ENCODE measurements around the gene SRRM4.
"Not testable (repeated sequence)": the region's sequence is repeated elsewhere in the genome, so short reads cannot be mapped to it uniquely, and the experiment has no call there.

Gene SRRM4

GRCh38 chr12:119075222-119075787 lies 94.0 kb downstream of the SRRM4 start:
- Mint-ChIP-seq H3K4me1 (no peaks in the 10 kb centered on the region), H3K27ac (no peak overlapping the region), H3K36me3 (no peaks in the 10 kb centered on the region), H3K4me3 (no peak overlapping the region), H3K27me3 (no peaks in the 10 kb centered on the region), H3K9me3 (no peaks in the 10 kb centered on the region)
- no peak for ATAC-seq

GRCh38 chr12:119075918-119076317 lies 94.6 kb downstream of the SRRM4 start:
- no peaks in the 10 kb centered on the region for H3K27me3 Mint-ChIP-seq
- H3K27ac Mint-ChIP-seq, result no peak overlapping the region
- H3K9me3 Mint-ChIP-seq, result no peaks in the 10 kb centered on the region
- H3K36me3 Mint-ChIP-seq, result no peaks in the 10 kb centered on the region
- no peak overlapping the region for H3K4me3 Mint-ChIP-seq
- no peaks in the 10 kb centered on the region for H3K4me1 Mint-ChIP-seq
- ATAC-seq, result no peak

GRCh38 chr12:119079530-119079929 lies 98.2 kb downstream of the SRRM4 start:
- ATAC-seq, result no peak
- no peaks in the 10 kb centered on the region for H3K4me1 Mint-ChIP-seq
- H3K36me3 Mint-ChIP-seq, result no peaks in the 10 kb centered on the region

DNA sequence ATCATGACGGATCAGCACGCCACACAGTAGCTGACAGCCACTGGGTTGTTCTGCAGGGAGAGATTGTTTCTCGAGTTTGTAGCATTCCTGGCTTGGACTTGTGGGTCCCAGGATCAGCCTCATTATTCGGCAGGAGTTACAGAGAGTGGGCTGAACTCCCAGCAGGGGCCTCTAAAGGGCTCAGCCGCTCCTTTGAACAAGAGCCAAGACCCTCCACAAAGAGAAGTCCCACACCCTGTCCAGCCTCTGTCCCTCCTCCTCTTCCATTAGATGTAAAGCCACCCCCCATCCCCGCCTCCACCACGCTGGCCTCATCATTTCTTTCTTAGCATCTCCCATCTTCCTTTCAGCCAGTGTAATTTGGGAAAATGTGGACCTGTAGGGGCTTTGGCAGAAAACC lies 100.7 kb downstream of the SRRM4 start:
- Mint-ChIP-seq H3K4me1 (no peaks in the 10 kb centered on the region), H3K27ac (no peak overlapping the region), H3K9me3 (no peaks in the 10 kb centered on the region), H3K27me3 (no peaks in the 10 kb centered on the region), H3K4me3 (no peak overlapping the region), H3K36me3 (no peaks in the 10 kb centered on the region)
- no peak for ATAC-seq

More at GRCh38 chr12:119079530-119079929, 98.2 kb downstream of the SRRM4 start:
- no peak overlapping the region for H3K27ac Mint-ChIP-seq
- H3K9me3 Mint-ChIP-seq, result no peaks in the 10 kb centered on the region
- no peak overlapping the region for H3K4me3 Mint-ChIP-seq
- no peaks in the 10 kb centered on the region for H3K27me3 Mint-ChIP-seq

- Mint-ChIP-seq H3K4me3 (no peak overlapping the region), H3K36me3 (no peaks in the 10 kb centered on the region), H3K9me3 (no peaks in the 10 kb centered on the region), H3K4me1 (no peaks in the 10 kb centered on the region), H3K27ac (no peak overlapping the region), H3K27me3 (no peaks in the 10 kb centered on the region)
- no peak for ATAC-seq
These were observed 101.2 kb downstream of the SRRM4 start for GRCh38 chr12:119082496-119082895.

- Mint-ChIP-seq H3K27ac (no peak overlapping the region), H3K9me3 (peaks cover 7% of the 10 kb centered on the region), H3K27me3 (peaks cover 11% of the 10 kb centered on the region), H3K4me3 (no peak overlapping the region), H3K36me3 (no peaks in the 10 kb centered on the region), H3K4me1 (no peaks in the 10 kb centered on the region)
- no peak for ATAC-seq
These were observed 107.5 kb downstream of the SRRM4 start for GRCh38 chr12:119088685-119089379.

DNA sequence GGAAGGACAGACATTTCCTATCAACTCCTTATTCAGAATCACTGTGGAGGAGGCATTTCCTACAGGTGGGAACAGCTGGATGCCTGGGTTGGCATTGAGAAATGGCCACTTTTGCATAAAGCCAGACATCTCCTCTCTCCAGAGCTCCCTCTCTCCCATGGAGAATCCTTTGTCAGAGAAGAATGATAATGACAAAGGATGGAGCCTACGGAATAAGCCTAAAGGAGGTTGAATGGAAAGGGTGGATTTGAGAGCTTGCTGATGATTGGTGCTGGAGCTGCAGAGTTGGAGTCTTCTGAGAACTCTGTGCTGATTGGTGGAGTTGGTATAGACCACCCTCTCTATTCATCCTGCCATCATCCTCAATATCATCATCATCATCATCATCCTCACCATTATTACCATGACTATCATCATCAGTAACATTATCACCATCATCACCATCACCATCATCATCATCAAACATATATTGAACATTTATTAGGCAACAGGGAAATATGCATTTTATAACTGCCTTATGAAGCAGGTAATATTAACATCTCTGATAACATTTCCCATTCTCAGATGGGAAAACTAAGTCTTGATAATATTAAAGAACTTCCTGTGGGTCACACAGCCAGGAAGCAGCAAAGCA lies 108.2 kb downstream of the SRRM4 start:
- no peaks in the 10 kb centered on the region for H3K4me1 Mint-ChIP-seq
- peaks cover 11% of the 10 kb centered on the region for H3K27me3 Mint-ChIP-seq
- ATAC-seq, result no peak
- no peaks in the 10 kb centered on the region for H3K36me3 Mint-ChIP-seq
- no peak overlapping the region for H3K4me3 Mint-ChIP-seq
- H3K27ac Mint-ChIP-seq, result no peak overlapping the region
- H3K9me3 Mint-ChIP-seq, result peaks cover 7% of the 10 kb centered on the region

GRCh38 chr12:119090276-119090675 lies 108.9 kb downstream of the SRRM4 start:
- no peaks in the 10 kb centered on the region for H3K4me1 Mint-ChIP-seq
- no peaks in the 10 kb centered on the region for H3K36me3 Mint-ChIP-seq
- H3K27me3 Mint-ChIP-seq, result peaks cover 11% of the 10 kb centered on the region
- H3K4me3 Mint-ChIP-seq, result no peak overlapping the region
- ATAC-seq, result no peak
- peaks cover 7% of the 10 kb centered on the region for H3K9me3 Mint-ChIP-seq
- no peak overlapping the region for H3K27ac Mint-ChIP-seq

DNA sequence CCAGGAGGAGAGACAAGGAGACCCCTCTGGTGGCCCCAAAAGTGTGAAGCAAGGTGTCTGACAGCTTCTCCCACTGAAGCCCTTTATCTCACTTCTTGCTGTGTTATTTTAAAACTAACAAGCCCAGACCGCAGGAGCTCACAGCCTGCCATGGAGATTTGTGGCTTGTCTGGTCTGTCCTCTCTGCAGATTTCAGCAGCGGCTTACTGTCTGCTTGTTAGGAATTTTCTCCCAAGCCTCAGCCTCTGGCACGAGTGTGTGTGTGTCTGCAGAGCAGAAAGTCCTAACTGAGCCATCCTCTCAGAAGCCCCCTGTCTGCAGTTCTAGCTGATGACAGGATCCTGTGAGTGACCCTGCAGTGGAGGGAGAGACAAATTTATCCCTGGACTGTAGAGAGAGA lies 109.5 kb downstream of the SRRM4 start:
- ATAC-seq, result no peak
- Mint-ChIP-seq H3K36me3 (no peaks in the 10 kb centered on the region), H3K4me1 (no peaks in the 10 kb centered on the region), H3K27ac (no peak overlapping the region), H3K4me3 (no peak overlapping the region), H3K27me3 (peaks cover 11% of the 10 kb centered on the region), H3K9me3 (peaks cover 7% of the 10 kb centered on the region)

DNA sequence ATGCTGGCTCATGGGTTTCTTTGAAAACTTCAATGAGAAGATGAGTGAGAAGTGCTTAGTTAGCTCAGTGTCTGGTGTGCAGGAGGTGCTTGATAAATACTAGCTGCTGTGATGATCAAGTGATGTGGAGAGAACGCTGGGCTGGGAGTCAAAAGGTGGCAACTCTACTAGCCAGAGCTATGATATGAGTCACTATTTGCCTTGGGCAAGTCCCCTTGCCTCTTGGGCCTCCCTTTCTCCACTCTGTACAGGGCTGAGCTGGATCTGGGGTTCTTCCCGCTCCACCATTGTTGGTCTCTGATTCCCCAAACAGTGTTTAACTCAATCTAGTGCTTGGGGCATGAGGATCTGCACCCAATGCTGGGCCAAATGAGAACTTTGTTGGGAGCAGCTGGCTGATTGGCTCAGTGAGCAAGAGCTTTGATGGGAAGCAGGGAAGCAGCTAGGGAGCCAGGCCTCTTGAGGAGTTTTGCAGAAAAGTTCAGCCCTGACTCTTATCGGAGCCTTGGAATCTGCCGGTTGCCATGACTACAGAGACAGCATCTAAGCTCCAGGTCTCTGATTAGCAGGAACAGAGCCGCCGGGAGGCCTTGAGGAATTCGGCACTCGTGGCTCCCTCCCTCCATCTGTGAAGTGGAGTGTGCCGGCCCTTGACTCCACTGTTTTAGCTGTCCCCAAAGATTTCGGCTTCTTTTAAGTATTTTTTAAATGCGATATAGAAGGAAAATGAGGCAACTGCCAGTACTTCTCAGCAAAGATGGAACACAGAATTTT lies 115.3 kb downstream of the SRRM4 start:
- Mint-ChIP-seq H3K36me3 (no peaks in the 10 kb centered on the region), H3K4me3 (no peak overlapping the region), H3K27ac (no peak overlapping the region), H3K4me1 (no peaks in the 10 kb centered on the region), H3K27me3 (peaks cover 11% of the 10 kb centered on the region), H3K9me3 (peaks cover 20% of the 10 kb centered on the region)
- no peak for ATAC-seq

DNA sequence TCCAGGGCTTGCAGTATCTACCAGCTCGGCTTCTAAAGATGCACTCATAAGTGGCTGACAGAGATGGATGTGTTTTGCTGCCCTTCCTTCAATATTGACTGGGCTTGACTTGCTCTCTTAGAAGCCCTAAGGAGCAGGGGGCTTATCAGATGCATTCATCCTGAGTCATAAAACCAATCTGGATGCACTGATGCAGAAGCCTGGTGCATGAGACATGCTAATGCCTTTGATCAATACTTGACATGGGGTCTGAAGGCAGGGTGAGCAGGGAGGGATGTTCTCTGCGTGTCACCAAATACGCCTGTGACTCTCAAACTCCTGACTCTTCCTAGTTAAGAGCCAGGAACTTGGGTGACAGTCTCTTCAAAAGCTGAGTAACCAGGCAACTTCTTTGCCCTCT lies 119.6 kb downstream of the SRRM4 start:
- ATAC-seq, result no peak
- Mint-ChIP-seq H3K4me1 (no peaks in the 10 kb centered on the region), H3K4me3 (no peak overlapping the region)

GRCh38 chr12:119102274-119102673 lies 120.9 kb downstream of the SRRM4 start:
- ATAC-seq, result no peak
- no peak overlapping the region for H3K27ac Mint-ChIP-seq
- no peak overlapping the region for H3K4me3 Mint-ChIP-seq
- H3K27me3 Mint-ChIP-seq, result no peaks in the 10 kb centered on the region
- H3K4me1 Mint-ChIP-seq, result no peaks in the 10 kb centered on the region
- peaks cover 19% of the 10 kb centered on the region for H3K9me3 Mint-ChIP-seq
- no peaks in the 10 kb centered on the region for H3K36me3 Mint-ChIP-seq

More for the DNA sequence above, 119.6 kb downstream of the SRRM4 start:
- Mint-ChIP-seq H3K9me3 (peaks cover 18% of the 10 kb centered on the region), H3K27ac (no peak overlapping the region), H3K27me3 (no peaks in the 10 kb centered on the region), H3K36me3 (no peaks in the 10 kb centered on the region)

- Mint-ChIP-seq H3K4me3 (no peak overlapping the region), H3K27me3 (no peaks in the 10 kb centered on the region), H3K36me3 (no peaks in the 10 kb centered on the region), H3K27ac (no peak overlapping the region), H3K4me1 (no peaks in the 10 kb centered on the region), H3K9me3 (peaks cover 17% of the 10 kb centered on the region)
- no peak for ATAC-seq
These were observed 121.4 kb downstream of the SRRM4 start for GRCh38 chr12:119102714-119103113.

GRCh38 chr12:119104969-119105368 lies 123.6 kb downstream of the SRRM4 start:
- H3K27me3 Mint-ChIP-seq, ATAC-seq, H3K27ac Mint-ChIP-seq, H3K36me3 Mint-ChIP-seq, H3K4me1 Mint-ChIP-seq, H3K9me3 Mint-ChIP-seq, H3K4me3 Mint-ChIP-seq: not testable (repeated sequence)

DNA sequence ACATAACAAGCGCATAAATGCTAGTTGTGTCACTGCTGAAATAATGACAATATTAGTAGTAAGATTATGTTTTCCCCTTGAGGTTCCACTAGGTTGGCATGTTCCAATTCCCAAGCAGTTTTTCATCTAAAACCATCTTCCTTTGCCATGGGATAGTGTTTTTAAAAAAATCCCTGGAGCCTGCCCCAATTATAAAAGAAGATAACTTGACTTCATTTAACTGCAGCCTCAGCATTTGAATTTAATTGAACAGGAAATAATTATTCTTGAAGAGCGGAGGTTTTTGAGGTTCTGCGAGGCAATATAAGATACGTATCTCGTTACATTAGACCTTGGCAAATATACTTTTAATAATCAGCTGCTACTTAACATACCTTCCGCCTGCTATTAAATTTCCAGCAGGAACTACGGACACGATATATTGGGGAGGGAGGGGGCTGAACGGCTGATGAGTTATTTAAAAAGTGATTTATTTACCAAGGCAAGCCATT lies 132.2 kb downstream of the SRRM4 start:
- Mint-ChIP-seq H3K4me3 (no peak overlapping the region), H3K9me3 (peaks cover 4% of the 10 kb centered on the region), H3K36me3 (no peaks in the 10 kb centered on the region), H3K4me1 (no peaks in the 10 kb centered on the region), H3K27ac (no peak overlapping the region), H3K27me3 (no peaks in the 10 kb centered on the region)
- no peak for ATAC-seq
